GM12878 (cell line): Measurements from ENCODE around the gene JHY. TPM values are rescaled to one million over a fixed set of nuclear protein-coding genes. Genes with fewer than 3 reads are reported as not detected.

Source experiments
- JUNB ChIP-seq: IDR thresholded peaks from 2 replicates; pipeline ENCODE4 v1.6.1; 2016; ENCODE audit warnings: antibody characterized with exemption, mild to moderate bottlenecking
- PML ChIP-seq: IDR thresholded peaks from 2 replicates; pipeline ENCODE4 v1.6.1; 2012; ENCODE audit warnings: low read length, inconsistent platforms
- RAD21 ChIP-seq: IDR thresholded peaks from 2 replicates; pipeline ENCODE4 v1.6.1; 2011; ENCODE audit warnings: mild to moderate bottlenecking, low read depth, low read length, moderate library complexity; ENCODE audit not compliant: insufficient read depth
- SIX5 ChIP-seq: IDR thresholded peaks from 2 replicates; pipeline ENCODE4 v1.6.1; 2011; ENCODE audit warnings: mild to moderate bottlenecking, low read depth, low read length, moderate library complexity; ENCODE audit not compliant: severe bottlenecking
- polyA plus RNA-seq, 11 experiments: library from polyadenylated mRNA; depleted of rRNA in 4 of 11; unstranded in 6 of 11; stranded (reverse) in 5 of 11; fragments of >200 nt; fragmentation: Nextera tagmentation in 4 of 11; fragmentation: Illumina TruSeq in 1 of 11; extraction: Ambion mirVana in 4 of 11; extraction: Trizol in 1 of 11; gene quantifications; 1 replicate in 1 of 11; 2 replicates in 10 of 11; pipeline versions ENCODE4 v1.2.1 to v1.2.3, GENCODE V29; 2011 to 2016; ENCODE audit warnings: inconsistent platforms in 2 of 11, missing spikeins in 2 of 11, low read depth in 1 of 11
- total RNA-seq, 4 experiments: library from RNA; depleted of rRNA in 3 of 4; stranded (reverse); fragments of >200 nt in 3 of 4; fragmentation: Illumina TruSeq in 1 of 4; extraction: Trizol in 1 of 4; gene quantifications; 2 replicates each; pipeline versions ENCODE4 v1.2.1 to v1.2.3, GENCODE V29; 2013 to 2021
- TF ChIP-seq, protein P1 (sequence below): fragments of 150-350 bp; IDR thresholded peaks from 2 replicates; pipeline ENCODE4 v1.6.1; 2014; ENCODE audit warnings: mild to moderate bottlenecking, low read depth, low read length
- TF ChIP-seq, protein P2 (sequence below): fragments of 450-650 bp; IDR thresholded peaks from 2 replicates; pipeline ENCODE4 v1.6.1; 2016; ENCODE audit warnings: mild to moderate bottlenecking, moderate library complexity, borderline replicate concordance
- TF ChIP-seq, protein P3 (sequence below): IDR thresholded peaks from 2 replicates; pipeline ENCODE4 v1.6.1; 2012; ENCODE audit warnings: mild to moderate bottlenecking, low read depth, low read length
- TF ChIP-seq, protein P4 (sequence below): fragments of 450-650 bp; IDR thresholded peaks from 2 replicates; pipeline ENCODE4 v1.6.1; 2017; ENCODE audit warnings: mild to moderate bottlenecking, moderate library complexity

The JHY gene
- total and polyA plus RNA-seq, 10 of the 15 experiments (the other 5 are each of a cell fraction or from before 2014, with no cell fraction given): 0.90 to 7.1 (median 5.5) TPM

DNA sequence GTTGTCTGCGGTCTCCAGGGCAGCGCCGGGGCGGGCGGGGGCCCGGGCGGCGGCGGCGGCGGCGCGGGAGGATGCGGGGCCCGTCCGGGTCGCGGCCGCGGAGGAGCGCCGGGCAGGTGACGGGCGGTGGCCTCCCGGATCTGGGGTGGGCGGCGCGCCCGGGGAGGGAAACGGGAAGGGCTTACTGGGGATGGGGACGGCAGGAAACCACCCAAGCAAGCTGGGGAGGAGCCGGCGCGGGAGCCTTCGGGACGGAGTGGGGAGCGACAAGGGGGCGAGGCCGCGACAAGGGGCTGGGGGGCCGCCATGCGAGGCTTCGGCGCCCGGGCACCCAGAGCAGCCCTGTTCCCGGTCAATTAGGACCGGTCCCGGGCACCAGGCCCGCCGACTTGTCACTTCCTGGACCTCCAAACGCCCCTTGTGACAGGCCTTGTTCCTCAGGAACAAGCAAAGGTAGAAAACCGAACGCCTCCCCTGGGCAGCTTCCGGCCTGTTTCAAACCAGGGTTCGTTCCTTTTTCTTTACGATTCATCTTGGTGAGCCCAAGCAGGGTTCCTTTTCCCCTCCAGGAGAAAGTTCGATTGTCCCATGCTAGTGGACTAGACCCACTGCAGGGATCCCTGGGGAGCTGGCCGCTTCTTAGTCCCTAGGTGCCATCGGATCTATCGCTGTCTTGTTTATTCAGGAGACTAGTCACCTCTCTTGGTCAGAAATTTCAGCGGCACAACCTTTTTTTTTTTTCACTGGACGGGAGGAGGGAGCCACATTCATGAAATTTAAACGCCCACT, 492 bp downstream of the JHY start (continued):
- TF ChIP-seq JUNB (no peak), RAD21 (no peak), PML (no peak), SIX5 (no peak)
- TF ChIP-seq, protein P1, sequence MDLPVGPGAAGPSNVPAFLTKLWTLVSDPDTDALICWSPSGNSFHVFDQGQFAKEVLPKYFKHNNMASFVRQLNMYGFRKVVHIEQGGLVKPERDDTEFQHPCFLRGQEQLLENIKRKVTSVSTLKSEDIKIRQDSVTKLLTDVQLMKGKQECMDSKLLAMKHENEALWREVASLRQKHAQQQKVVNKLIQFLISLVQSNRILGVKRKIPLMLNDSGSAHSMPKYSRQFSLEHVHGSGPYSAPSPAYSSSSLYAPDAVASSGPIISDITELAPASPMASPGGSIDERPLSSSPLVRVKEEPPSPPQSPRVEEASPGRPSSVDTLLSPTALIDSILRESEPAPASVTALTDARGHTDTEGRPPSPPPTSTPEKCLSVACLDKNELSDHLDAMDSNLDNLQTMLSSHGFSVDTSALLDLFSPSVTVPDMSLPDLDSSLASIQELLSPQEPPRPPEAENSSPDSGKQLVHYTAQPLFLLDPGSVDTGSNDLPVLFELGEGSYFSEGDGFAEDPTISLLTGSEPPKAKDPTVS: no peak
- TF ChIP-seq, protein P2, sequence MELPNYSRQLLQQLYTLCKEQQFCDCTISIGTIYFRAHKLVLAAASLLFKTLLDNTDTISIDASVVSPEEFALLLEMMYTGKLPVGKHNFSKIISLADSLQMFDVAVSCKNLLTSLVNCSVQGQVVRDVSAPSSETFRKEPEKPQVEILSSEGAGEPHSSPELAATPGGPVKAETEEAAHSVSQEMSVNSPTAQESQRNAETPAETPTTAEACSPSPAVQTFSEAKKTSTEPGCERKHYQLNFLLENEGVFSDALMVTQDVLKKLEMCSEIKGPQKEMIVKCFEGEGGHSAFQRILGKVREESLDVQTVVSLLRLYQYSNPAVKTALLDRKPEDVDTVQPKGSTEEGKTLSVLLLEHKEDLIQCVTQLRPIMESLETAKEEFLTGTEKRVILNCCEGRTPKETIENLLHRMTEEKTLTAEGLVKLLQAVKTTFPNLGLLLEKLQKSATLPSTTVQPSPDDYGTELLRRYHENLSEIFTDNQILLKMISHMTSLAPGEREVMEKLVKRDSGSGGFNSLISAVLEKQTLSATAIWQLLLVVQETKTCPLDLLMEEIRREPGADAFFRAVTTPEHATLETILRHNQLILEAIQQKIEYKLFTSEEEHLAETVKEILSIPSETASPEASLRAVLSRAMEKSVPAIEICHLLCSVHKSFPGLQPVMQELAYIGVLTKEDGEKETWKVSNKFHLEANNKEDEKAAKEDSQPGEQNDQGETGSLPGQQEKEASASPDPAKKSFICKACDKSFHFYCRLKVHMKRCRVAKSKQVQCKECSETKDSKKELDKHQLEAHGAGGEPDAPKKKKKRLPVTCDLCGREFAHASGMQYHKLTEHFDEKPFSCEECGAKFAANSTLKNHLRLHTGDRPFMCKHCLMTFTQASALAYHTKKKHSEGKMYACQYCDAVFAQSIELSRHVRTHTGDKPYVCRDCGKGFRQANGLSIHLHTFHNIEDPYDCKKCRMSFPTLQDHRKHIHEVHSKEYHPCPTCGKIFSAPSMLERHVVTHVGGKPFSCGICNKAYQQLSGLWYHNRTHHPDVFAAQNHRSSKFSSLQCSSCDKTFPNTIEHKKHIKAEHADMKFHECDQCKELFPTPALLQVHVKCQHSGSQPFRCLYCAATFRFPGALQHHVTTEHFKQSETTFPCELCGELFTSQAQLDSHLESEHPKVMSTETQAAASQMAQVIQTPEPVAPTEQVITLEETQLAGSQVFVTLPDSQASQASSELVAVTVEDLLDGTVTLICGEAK: no peak
- TF ChIP-seq, protein P3, sequence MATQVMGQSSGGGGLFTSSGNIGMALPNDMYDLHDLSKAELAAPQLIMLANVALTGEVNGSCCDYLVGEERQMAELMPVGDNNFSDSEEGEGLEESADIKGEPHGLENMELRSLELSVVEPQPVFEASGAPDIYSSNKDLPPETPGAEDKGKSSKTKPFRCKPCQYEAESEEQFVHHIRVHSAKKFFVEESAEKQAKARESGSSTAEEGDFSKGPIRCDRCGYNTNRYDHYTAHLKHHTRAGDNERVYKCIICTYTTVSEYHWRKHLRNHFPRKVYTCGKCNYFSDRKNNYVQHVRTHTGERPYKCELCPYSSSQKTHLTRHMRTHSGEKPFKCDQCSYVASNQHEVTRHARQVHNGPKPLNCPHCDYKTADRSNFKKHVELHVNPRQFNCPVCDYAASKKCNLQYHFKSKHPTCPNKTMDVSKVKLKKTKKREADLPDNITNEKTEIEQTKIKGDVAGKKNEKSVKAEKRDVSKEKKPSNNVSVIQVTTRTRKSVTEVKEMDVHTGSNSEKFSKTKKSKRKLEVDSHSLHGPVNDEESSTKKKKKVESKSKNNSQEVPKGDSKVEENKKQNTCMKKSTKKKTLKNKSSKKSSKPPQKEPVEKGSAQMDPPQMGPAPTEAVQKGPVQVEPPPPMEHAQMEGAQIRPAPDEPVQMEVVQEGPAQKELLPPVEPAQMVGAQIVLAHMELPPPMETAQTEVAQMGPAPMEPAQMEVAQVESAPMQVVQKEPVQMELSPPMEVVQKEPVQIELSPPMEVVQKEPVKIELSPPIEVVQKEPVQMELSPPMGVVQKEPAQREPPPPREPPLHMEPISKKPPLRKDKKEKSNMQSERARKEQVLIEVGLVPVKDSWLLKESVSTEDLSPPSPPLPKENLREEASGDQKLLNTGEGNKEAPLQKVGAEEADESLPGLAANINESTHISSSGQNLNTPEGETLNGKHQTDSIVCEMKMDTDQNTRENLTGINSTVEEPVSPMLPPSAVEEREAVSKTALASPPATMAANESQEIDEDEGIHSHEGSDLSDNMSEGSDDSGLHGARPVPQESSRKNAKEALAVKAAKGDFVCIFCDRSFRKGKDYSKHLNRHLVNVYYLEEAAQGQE: no peak
- TF ChIP-seq, protein P4, sequence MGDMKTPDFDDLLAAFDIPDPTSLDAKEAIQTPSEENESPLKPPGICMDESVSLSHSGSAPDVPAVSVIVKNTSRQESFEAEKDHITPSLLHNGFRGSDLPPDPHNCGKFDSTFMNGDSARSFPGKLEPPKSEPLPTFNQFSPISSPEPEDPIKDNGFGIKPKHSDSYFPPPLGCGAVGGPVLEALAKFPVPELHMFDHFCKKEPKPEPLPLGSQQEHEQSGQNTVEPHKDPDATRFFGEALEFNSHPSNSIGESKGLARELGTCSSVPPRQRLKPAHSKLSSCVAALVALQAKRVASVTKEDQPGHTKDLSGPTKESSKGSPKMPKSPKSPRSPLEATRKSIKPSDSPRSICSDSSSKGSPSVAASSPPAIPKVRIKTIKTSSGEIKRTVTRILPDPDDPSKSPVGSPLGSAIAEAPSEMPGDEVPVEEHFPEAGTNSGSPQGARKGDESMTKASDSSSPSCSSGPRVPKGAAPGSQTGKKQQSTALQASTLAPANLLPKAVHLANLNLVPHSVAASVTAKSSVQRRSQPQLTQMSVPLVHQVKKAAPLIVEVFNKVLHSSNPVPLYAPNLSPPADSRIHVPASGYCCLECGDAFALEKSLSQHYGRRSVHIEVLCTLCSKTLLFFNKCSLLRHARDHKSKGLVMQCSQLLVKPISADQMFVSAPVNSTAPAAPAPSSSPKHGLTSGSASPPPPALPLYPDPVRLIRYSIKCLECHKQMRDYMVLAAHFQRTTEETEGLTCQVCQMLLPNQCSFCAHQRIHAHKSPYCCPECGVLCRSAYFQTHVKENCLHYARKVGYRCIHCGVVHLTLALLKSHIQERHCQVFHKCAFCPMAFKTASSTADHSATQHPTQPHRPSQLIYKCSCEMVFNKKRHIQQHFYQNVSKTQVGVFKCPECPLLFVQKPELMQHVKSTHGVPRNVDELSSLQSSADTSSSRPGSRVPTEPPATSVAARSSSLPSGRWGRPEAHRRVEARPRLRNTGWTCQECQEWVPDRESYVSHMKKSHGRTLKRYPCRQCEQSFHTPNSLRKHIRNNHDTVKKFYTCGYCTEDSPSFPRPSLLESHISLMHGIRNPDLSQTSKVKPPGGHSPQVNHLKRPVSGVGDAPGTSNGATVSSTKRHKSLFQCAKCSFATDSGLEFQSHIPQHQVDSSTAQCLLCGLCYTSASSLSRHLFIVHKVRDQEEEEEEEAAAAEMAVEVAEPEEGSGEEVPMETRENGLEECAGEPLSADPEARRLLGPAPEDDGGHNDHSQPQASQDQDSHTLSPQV: no peak
- TF ChIP-seq, all 136 proteins: peak for 26
